HEK293T (cell line): Measurements from ENCODE around the gene CUL9.

Source experiments
- BHLHE40 ChIP-seq: fragments of 450-650 bp; IDR thresholded peaks from 2 replicates; pipeline ENCODE4 v1.6.1; 2016; ENCODE audit warnings: mild to moderate bottlenecking, moderate library complexity, borderline replicate concordance
- FOXK2 ChIP-seq: fragments of 450-650 bp; IDR thresholded peaks from 2 replicates; pipeline ENCODE4 v1.6.1; 2016; ENCODE audit warnings: mild to moderate bottlenecking
- ZNF384 ChIP-seq: fragments of 450-650 bp; IDR thresholded peaks from 2 replicates; pipeline ENCODE4 v1.6.1; 2016

- TF ChIP-seq FOXK2 (no peak), ZNF384 (no peak), BHLHE40 (no peak)
These were observed 4.0 kb downstream of the CUL9 start for GRCh38 chr6:43186019-43186418.
